HepG2 (cell line): ENCODE data around the gene ARHGAP29. TPM values are rescaled to one million over a fixed set of nuclear protein-coding genes. Genes with fewer than 3 reads are reported as not detected.

Experiments used
- AHDC1 ChIP-seq: sonication (generic); formaldehyde crosslinking; IDR thresholded peaks from 2 replicates; pipeline ENCODE4 v1.5.1; 2020; ENCODE audit warnings: mild to moderate bottlenecking, missing genetic modification reagents, borderline replicate concordance
- ATRX ChIP-seq: sonication (generic); formaldehyde crosslinking; IDR thresholded peaks from 2 replicates; pipeline ENCODE4 v1.4.0; 2020; ENCODE audit warnings: missing genetic modification reagents, borderline replicate concordance
- FOXJ3 ChIP-seq: sonication (generic); formaldehyde crosslinking; IDR thresholded peaks from 2 replicates; pipeline ENCODE4 v1.4.0; 2020; ENCODE audit warnings: missing genetic modification reagents, mild to moderate bottlenecking, borderline replicate concordance
- FOXK1 ChIP-seq: sonication (generic); formaldehyde crosslinking; IDR thresholded peaks from 2 replicates; pipeline ENCODE4 v1.4.0; 2020; ENCODE audit warnings: low read depth, missing genetic modification reagents, borderline replicate concordance
- GABPA ChIP-seq, 2 experiments: IDR thresholded peaks; 2 replicates each; pipeline ENCODE4 v1.6.1; 2011 to 2016; ENCODE audit warnings: low read depth in 2 of 2, low read length in 1 of 2, missing biosample characterization in 1 of 2, missing genetic modification characterization in 1 of 2
- MLX ChIP-seq: IDR thresholded peaks from 2 replicates; pipeline ENCODE4 v1.6.1; 2016
- MYC ChIP-seq: sonication (generic); formaldehyde crosslinking; IDR thresholded peaks from 2 replicates; pipeline ENCODE4 v1.9.0; 2021; ENCODE audit warnings: missing genetic modification reagents, borderline replicate concordance
- NFKB2 ChIP-seq: sonication (generic); formaldehyde crosslinking; IDR thresholded peaks from 2 replicates; pipeline ENCODE4 v1.4.0; 2020; ENCODE audit warnings: missing genetic modification reagents, borderline replicate concordance
- PHF20 ChIP-seq: sonication (generic); formaldehyde crosslinking; IDR thresholded peaks from 2 replicates; pipeline ENCODE4 v1.5.0; 2020; ENCODE audit warnings: mild to moderate bottlenecking, missing genetic modification reagents
- POLR2A ChIP-seq, 2 experiments: IDR thresholded peaks; 2 replicates each; pipeline ENCODE4 v1.6.1; 2011; ENCODE audit warnings: low read depth in 2 of 2, low read length in 2 of 2, mild to moderate bottlenecking in 1 of 2, moderate library complexity in 1 of 2; ENCODE audit not compliant: insufficient read depth in 1 of 2
- SETDB1 ChIP-seq: sonication (generic); formaldehyde crosslinking; IDR thresholded peaks from 2 replicates; pipeline ENCODE4 v1.5.1; 2020; ENCODE audit warnings: missing genetic modification reagents, mild to moderate bottlenecking, borderline replicate concordance
- SMARCE1 ChIP-seq: fragments of 450-650 bp; IDR thresholded peaks from 2 replicates; pipeline ENCODE4 v1.6.1; 2017; ENCODE audit warnings: borderline replicate concordance
- TP53 ChIP-seq: sonication (generic); formaldehyde crosslinking; conservative IDR thresholded peaks from 2 replicates; pipeline ENCODE4 v1.4.0; 2020; ENCODE audit warnings: missing genetic modification reagents
- ZBTB3 ChIP-seq: sonication (generic); formaldehyde crosslinking; IDR thresholded peaks from 2 replicates; pipeline ENCODE4 v1.4.0; 2020; ENCODE audit warnings: low read depth, mild to moderate bottlenecking, moderate library complexity, missing genetic modification reagents, borderline replicate concordance
- ZNF639 ChIP-seq: conservative IDR thresholded peaks from 2 replicates; pipeline ENCODE4 v1.6.1; 2018; ENCODE audit warnings: missing genetic modification reagents
- polyA plus RNA-seq, 8 experiments: library from polyadenylated mRNA; depleted of rRNA in 3 of 8; stranded (reverse) in 7 of 8; unstranded in 1 of 8; fragments of >200 nt; fragmentation: Illumina TruSeq in 4 of 8; extraction: Trizol in 4 of 8; gene quantifications; 2 replicates each; pipeline versions ENCODE4 v1.2.1 to v1.2.3, GENCODE V29; 2011 to 2016; ENCODE audit warnings: low read depth in 4 of 8, missing spikeins in 1 of 8, mixed read lengths in 1 of 8; ENCODE audit not compliant: insufficient read depth in 1 of 8
- total RNA-seq, 5 experiments: library from RNA; depleted of rRNA; stranded (reverse); fragments of >200 nt; fragmentation: Illumina TruSeq; extraction: Trizol; gene quantifications; 2 replicates each; pipeline ENCODE4 v1.2.3, GENCODE V29; 2016; ENCODE audit warnings: low read depth in 1 of 5
- TF ChIP-seq, protein P1 (sequence below): IDR thresholded peaks from 2 replicates; pipeline ENCODE4 v1.6.1; 2016; ENCODE audit warnings: control low read depth
- TF ChIP-seq, protein P2 (sequence below): sonication (generic); formaldehyde crosslinking; conservative IDR thresholded peaks from 2 replicates; pipeline ENCODE4 v1.5.0; 2020; ENCODE audit warnings: missing genetic modification reagents

Gene ARHGAP29
- total and polyA plus RNA-seq, 2 of the 13 experiments (the other 11 are each of a cell fraction or from before 2014, with no cell fraction given) = 12.8 to 18.3 TPM

DNA sequence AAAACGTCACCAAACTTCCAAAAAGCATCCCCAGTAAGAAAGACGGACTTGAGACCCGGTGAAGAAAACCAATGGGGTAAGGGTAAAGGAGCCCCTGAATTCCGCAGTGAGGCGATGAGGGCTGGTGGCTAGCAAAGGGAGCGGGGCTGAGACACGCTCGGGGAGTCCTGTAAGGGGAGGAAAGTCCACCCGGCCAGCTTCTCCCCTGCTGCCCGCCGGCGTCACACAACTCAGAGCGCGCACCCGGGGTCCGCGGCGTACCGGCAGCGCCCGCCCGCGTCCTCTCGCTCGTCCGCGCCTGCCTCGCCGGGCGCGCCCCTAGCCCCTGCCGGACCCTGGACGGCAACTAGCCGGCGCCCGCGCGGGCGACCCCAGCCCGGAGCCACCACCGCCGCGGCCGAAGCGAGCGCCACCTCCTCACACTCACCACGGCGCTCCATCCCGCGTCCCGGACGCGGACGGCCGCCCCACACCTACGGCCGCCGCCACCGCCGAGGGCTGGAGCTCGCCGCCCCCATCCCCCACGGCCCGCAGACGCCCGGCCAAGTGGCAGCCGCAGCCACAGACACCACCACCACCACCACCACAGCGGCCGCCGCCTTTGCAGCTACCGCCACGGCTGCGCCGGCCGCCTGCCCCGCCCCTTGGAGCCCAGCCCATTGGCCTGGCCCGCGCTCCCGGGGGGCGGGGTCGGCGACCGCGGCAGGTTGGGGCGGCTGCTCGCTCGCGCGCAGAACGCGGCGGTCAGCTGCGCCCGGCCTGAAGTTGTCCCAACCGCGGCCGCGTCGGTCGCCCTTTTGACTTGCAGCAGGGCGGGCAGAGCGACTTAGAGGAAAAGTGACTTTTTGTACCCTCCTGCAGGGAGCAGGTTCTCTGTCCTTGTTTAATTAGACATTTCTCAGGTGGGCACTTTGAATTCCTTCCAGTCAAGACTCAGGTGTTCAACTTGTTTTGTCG is 10.0 kb upstream of the ARHGAP29 start (continued):
- TF ChIP-seq, protein P1, sequence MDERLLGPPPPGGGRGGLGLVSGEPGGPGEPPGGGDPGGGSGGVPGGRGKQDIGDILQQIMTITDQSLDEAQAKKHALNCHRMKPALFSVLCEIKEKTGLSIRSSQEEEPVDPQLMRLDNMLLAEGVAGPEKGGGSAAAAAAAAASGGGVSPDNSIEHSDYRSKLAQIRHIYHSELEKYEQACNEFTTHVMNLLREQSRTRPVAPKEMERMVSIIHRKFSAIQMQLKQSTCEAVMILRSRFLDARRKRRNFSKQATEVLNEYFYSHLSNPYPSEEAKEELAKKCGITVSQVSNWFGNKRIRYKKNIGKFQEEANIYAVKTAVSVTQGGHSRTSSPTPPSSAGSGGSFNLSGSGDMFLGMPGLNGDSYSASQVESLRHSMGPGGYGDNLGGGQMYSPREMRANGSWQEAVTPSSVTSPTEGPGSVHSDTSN (CRISPR knock-in tag) = no peak
- TF ChIP-seq TP53 (CRISPR knock-in tag) = no peak
- no peak for TF ChIP-seq NFKB2 (CRISPR knock-in tag)
- TF ChIP-seq POLR2A (IDR thresholded peaks at IDR 0.05; ENCODE audit: insufficient read depth in 1 of 2, low read depth in 2 of 2, low read length in 2 of 2) = peak in 1 of 2 experiments; percentile 48; a peak in 3 of 4 replicates
- no peak for TF ChIP-seq ATRX (CRISPR knock-in tag)
- TF ChIP-seq PHF20 (CRISPR knock-in tag) = no peak
- no peak for TF ChIP-seq FOXJ3 (CRISPR knock-in tag)
- TF ChIP-seq FOXK1 (CRISPR knock-in tag) = no peak
- no peak for TF ChIP-seq GABPA (IDR thresholded peaks at IDR 0.05; ENCODE audit: low read depth, low read length)
- TF ChIP-seq GABPA (CRISPR knock-in tag; IDR thresholded peaks at IDR 0.05; ENCODE audit: low read depth) = no peak
- TF ChIP-seq MLX (CRISPR knock-in tag) = no peak
- TF ChIP-seq ZNF639 (CRISPR knock-in tag) = no peak
- TF ChIP-seq, protein P2, sequence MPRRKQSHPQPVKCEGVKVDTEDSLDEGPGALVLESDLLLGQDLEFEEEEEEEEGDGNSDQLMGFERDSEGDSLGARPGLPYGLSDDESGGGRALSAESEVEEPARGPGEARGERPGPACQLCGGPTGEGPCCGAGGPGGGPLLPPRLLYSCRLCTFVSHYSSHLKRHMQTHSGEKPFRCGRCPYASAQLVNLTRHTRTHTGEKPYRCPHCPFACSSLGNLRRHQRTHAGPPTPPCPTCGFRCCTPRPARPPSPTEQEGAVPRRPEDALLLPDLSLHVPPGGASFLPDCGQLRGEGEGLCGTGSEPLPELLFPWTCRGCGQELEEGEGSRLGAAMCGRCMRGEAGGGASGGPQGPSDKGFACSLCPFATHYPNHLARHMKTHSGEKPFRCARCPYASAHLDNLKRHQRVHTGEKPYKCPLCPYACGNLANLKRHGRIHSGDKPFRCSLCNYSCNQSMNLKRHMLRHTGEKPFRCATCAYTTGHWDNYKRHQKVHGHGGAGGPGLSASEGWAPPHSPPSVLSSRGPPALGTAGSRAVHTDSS (CRISPR knock-in tag) = no peak
- no peak for TF ChIP-seq MYC (CRISPR knock-in tag)
- TF ChIP-seq SETDB1 = no peak
- no peak for TF ChIP-seq AHDC1 (CRISPR knock-in tag)
- TF ChIP-seq SMARCE1 = no peak
- no peak for TF ChIP-seq ZBTB3
